Stimulated activated CD4-positive, alpha-beta T cell treated with anti-CD3 and anti-CD28 coated beads, TNF-alpha, amount 100 ng/mL, for 48 hours (primary cell): ENCODE measurements around the gene ALDH3B1.

Experiments used
- DNase-seq, 3 donors: peaks; one replicate each; pipeline ENCODE4 v3.0.0-alpha.2; 2020; ENCODE audit warnings: low read depth in 3 of 3

The ALDH3B1 gene

GRCh38 chr11:68012843-68013610, 2.9 kb downstream of the ALDH3B1 start:
- DNase-seq = no peak

- no peak for DNase-seq
Observed at GRCh38 chr11:68013611-68014156, 3.6 kb downstream of the ALDH3B1 start.

GRCh38 chr11:68014157-68014946, 4.2 kb downstream of the ALDH3B1 start:
- no peak for DNase-seq

GRCh38 chr11:68014947-68015447, 4.9 kb downstream of the ALDH3B1 start:
- no peak for DNase-seq

GRCh38 chr11:68015467-68015866, 5.3 kb downstream of the ALDH3B1 start:
- DNase-seq = no peak

GRCh38 chr11:68016161-68016903, 6.2 kb downstream of the ALDH3B1 start:
- no peak for DNase-seq

GRCh38 chr11:68016904-68017817, 7.0 kb downstream of the ALDH3B1 start:
- DNase-seq = no peak

GRCh38 chr11:68017980-68018729, 8.0 kb downstream of the ALDH3B1 start:
- no peak for DNase-seq

- DNase-seq = no peak
Observed at GRCh38 chr11:68018730-68019190, 8.6 kb downstream of the ALDH3B1 start.

GRCh38 chr11:68019486-68019885, 9.4 kb downstream of the ALDH3B1 start:
- DNase-seq = no peak

- DNase-seq = no peak
Observed at GRCh38 chr11:68020575-68020974, 10.4 kb downstream of the ALDH3B1 start.

- DNase-seq = no peak
Observed at GRCh38 chr11:68021167-68021787, 11.2 kb downstream of the ALDH3B1 start.

GRCh38 chr11:68022531-68022930, 12.4 kb downstream of the ALDH3B1 start:
- DNase-seq = no peak

GRCh38 chr11:68024508-68024907, 14.4 kb downstream of the ALDH3B1 start:
- DNase-seq = no peak

- no peak for DNase-seq
Observed at GRCh38 chr11:68025047-68025446, 14.9 kb downstream of the ALDH3B1 start.

GRCh38 chr11:68026391-68027105, 16.4 kb downstream of the ALDH3B1 start:
- no peak for DNase-seq

GRCh38 chr11:68027667-68028066, 17.5 kb downstream of the ALDH3B1 start:
- DNase-seq = no peak

GRCh38 chr11:68028802-68029545, 18.8 kb downstream of the ALDH3B1 start:
- no peak for DNase-seq
